Measurements from ENCODE around the gene SPTLC2. TPM values are rescaled to one million over a fixed set of nuclear protein-coding genes. Genes with fewer than 3 reads are reported as not detected.

Gene SPTLC2
- total RNA-seq, 4 donors from 2014 or later: 14.5 to 51.3 (median 35.8) TPM

DNA sequence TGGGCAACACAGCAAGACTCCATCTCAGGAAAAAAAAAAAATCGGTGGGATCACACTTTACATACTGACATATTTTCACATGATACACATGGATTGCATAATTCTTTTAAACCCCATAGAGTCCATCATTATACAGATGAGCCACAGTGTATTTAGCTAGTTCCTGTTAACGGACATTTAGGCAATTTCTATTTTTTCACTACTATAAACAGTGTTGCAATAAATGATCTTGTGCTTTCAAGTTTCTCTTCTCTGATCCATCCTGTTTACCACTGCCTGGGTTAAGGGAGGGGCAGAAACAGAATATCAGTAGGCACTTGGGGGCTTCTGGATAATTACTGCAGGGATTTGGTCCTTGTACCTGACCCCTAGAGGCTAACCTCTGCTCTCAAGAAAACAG lies 43.4 kb upstream of the SPTLC2 start:
- H3K36me3 ChIP-seq: no peaks in the 10 kb centered on the region
- intact Hi-C loops (cut with DNase I; ENCODE audit: low total_unique reads): no loop called here
- 63 to 67% methylated on average over 1 to 2 of the region's 2 CpGs for WGBS, 2 donors (ENCODE audit: low coverage in 1 of 2)
- H3K4me3 ChIP-seq: no peak overlapping the region
- in situ Hi-C loops (cut with MboI; ENCODE audit: low pct_ligation_motif_present in 1 of 4, low pct_unique_long_range_greater_than_20kb in 1 of 4, low sequenced_read_pairs in 3 of 4): no loop called here
- H3K4me1 ChIP-seq: peaks cover 0 to 3% (median 0%) of the 10 kb centered on the region in 4 donors
- TF ChIP-seq EP300 (IDR thresholded peaks at IDR 0.05; ENCODE audit: low read depth): no peak
- no peak for TF ChIP-seq POLR2A (IDR thresholded peaks at IDR 0.05)
- no peak for TF ChIP-seq POLR2AphosphoS5 (IDR thresholded peaks at IDR 0.05)
- no peak for TF ChIP-seq CTCF (IDR thresholded peaks at IDR 0.05)
- no peaks in the 10 kb centered on the region for H3K27me3 ChIP-seq
- DNase-seq: no peak
- no peaks in the 10 kb centered on the region for H3K9me3 ChIP-seq
- peak overlapping the region in 3 of 4 donors; percentile 17 to 45 (median 34) for H3K27ac ChIP-seq

- H3K27ac ChIP-seq: no peak overlapping the region
- TF ChIP-seq CTCF (IDR thresholded peaks at IDR 0.05) (no peak), EP300 (IDR thresholded peaks at IDR 0.05; ENCODE audit: low read depth) (no peak), POLR2AphosphoS5 (IDR thresholded peaks at IDR 0.05) (no peak), POLR2A (IDR thresholded peaks at IDR 0.05) (no peak)
- in situ Hi-C loops (cut with MboI; ENCODE audit: low pct_ligation_motif_present in 1 of 4, low pct_unique_long_range_greater_than_20kb in 1 of 4, low sequenced_read_pairs in 3 of 4): no loop called here
These were observed 40.8 kb upstream of the SPTLC2 start for GRCh38 chr14:77657280-77657679.

GRCh38 chr14:77654001-77654441 lies 37.6 kb upstream of the SPTLC2 start:
- intact Hi-C loops (cut with DNase I; ENCODE audit: low total_unique reads): no loop called here
- TF ChIP-seq EP300 (IDR thresholded peaks at IDR 0.05; ENCODE audit: low read depth) (no peak), CTCF (IDR thresholded peaks at IDR 0.05) (no peak), POLR2A (IDR thresholded peaks at IDR 0.05) (no peak), POLR2AphosphoS5 (IDR thresholded peaks at IDR 0.05) (no peak)
- 57% methylated on average over 11 of the region's 11 CpGs; no CpG with 5 or more reads in 1 of the 2 donors for WGBS, 2 donors (ENCODE audit: low coverage in 1 of 2)

More at GRCh38 chr14:77657280-77657679, 40.8 kb upstream of the SPTLC2 start:
- 60 to 77% methylated on average over 5 of the region's 5 CpGs for WGBS, 2 donors (ENCODE audit: low coverage in 1 of 2)
- no peaks in the 10 kb centered on the region for H3K27me3 ChIP-seq
- DNase-seq: no peak
- intact Hi-C loops (cut with DNase I; ENCODE audit: low total_unique reads): no loop called here
- H3K4me3 ChIP-seq: no peak overlapping the region
- H3K36me3 ChIP-seq: no peaks in the 10 kb centered on the region
- no peaks in the 10 kb centered on the region for H3K9me3 ChIP-seq
- peaks cover 0 to 15% (median 6%) of the 10 kb centered on the region in 4 donors for H3K4me1 ChIP-seq

DNA sequence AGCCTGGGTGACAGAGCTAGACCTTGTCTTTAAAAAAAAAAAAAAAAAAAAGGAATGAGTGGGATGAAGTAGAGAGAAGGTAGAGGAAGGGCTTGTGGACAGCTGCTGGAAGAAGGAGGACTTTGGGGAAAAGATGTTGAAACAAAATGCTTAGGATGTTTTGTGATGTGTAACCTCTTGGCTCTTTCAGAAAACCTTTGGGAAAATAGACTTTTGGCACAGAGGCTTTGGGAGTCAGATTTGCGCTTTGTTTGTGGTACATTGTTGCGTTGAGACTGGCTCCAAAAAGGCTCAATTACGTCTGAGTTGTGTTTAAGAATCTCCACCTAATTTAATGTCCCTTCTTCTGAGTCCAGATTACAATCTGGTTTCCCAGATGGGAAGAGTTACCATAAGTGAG lies 32.9 kb upstream of the SPTLC2 start:
- TF ChIP-seq EP300 (IDR thresholded peaks at IDR 0.05; ENCODE audit: low read depth) (no peak), POLR2A (IDR thresholded peaks at IDR 0.05) (no peak)
- H3K27ac ChIP-seq: no peak overlapping the region
- intact Hi-C loops (cut with DNase I; ENCODE audit: low total_unique reads): no loop called here
- 84% methylated on average over 3 of the region's 3 CpGs; no CpG with 5 or more reads in 1 of the 2 donors for WGBS, 2 donors (ENCODE audit: low coverage in 1 of 2)
- DNase-seq: no peak
- peaks cover 0 to 23% (median 9%) of the 10 kb centered on the region in 4 donors for H3K4me1 ChIP-seq
- H3K4me3 ChIP-seq: no peak overlapping the region
- in situ Hi-C loops (cut with MboI; ENCODE audit: low pct_ligation_motif_present in 1 of 4, low pct_unique_long_range_greater_than_20kb in 1 of 4, low sequenced_read_pairs in 3 of 4): no loop called here
- H3K9me3 ChIP-seq: no peaks in the 10 kb centered on the region
- no peaks in the 10 kb centered on the region for H3K27me3 ChIP-seq
- no peaks in the 10 kb centered on the region for H3K36me3 ChIP-seq

More at GRCh38 chr14:77654001-77654441, 37.6 kb upstream of the SPTLC2 start:
- Histone ChIP-seq H3K4me1 (peaks cover 0 to 15% (median 6%) of the 10 kb centered on the region in 4 donors), H3K36me3 (no peaks in the 10 kb centered on the region), H3K27me3 (no peaks in the 10 kb centered on the region), H3K9me3 (no peaks in the 10 kb centered on the region), H3K4me3 (no peak overlapping the region), H3K27ac (peak overlapping the region in 1 of 4 donors; percentile 11)
- in situ Hi-C loops (cut with MboI; ENCODE audit: low pct_ligation_motif_present in 1 of 4, low pct_unique_long_range_greater_than_20kb in 1 of 4, low sequenced_read_pairs in 3 of 4): no loop called here
- no peak for DNase-seq
